Measurements from ENCODE around the gene PNMA8A.

The PNMA8A gene

GRCh38 chr19:46428239-46429135 lies 42.9 kb downstream of the PNMA8A start, which contains the start of gene PNMA8C:
PNMA8C (minus strand) TSS chr19:46428936; CDS start chr19:46428359, 577 bp downstream.
- peak; percentile 64 for DNase-seq (ENCODE audit: low read depth)

- DNase-seq (ENCODE audit: low read depth) = no peak
Observed at GRCh38 chr19:46427518-46428045, 43.8 kb downstream of the PNMA8A start.

GRCh38 chr19:46426506-46427162 lies 44.7 kb downstream of the PNMA8A start:
- DNase-seq (ENCODE audit: low read depth) = peak; percentile 74

GRCh38 chr19:46426035-46426505 lies 45.3 kb downstream of the PNMA8A start:
- peak; percentile 49 for DNase-seq (ENCODE audit: low read depth)

GRCh38 chr19:46423188-46423587 lies 48.2 kb downstream of the PNMA8A start:
- no peak for DNase-seq (ENCODE audit: low read depth)

GRCh38 chr19:46422344-46422743 lies 49.0 kb downstream of the PNMA8A start:
- DNase-seq (ENCODE audit: low read depth) = no peak

- no peak for DNase-seq (ENCODE audit: low read depth)
Observed at GRCh38 chr19:46420056-46420455, 51.3 kb downstream of the PNMA8A start.

All from iris pigment epithelial cell (primary cell).